Gastrocnemius medialis (tissue), 4 donors: ENCODE measurements around the gene PRDX1. TPM values are rescaled to one million over a fixed set of nuclear protein-coding genes. Genes with fewer than 3 reads are reported as not detected.

Experiments
- ATAC-seq, 2 donors: fragments of 150-250 bp; one replicate each; pipeline ENCODE4 v1.9.1; 2016
- DNase-seq, 2 donors: peaks; one replicate each; pipeline ENCODE4 v3.0.0-alpha.2; 2019
- H3K27ac ChIP-seq, 4 donors: fragments of 200-600 bp; sonication (generic); 1 replicate in 1 of 4; 2 replicates in 3 of 4; pipeline ENCODE4 v1.5.1; 2016 to 2018; ENCODE audit warnings: mild to moderate bottlenecking in 2 of 4, moderate library complexity in 1 of 4
- H3K27me3 ChIP-seq, 3 donors: fragments of 200-600 bp; sonication (generic) in 2 of 3; 1 replicate in 1 of 3; 2 replicates in 2 of 3; pipeline versions ENCODE4 v1.5.1 to v1.6.0; 2016 to 2019; ENCODE audit warnings: mild to moderate bottlenecking in 1 of 3, moderate library complexity in 1 of 3
- H3K36me3 ChIP-seq, 2 donors: fragments of 200-600 bp; sonication (generic) in 1 of 2; one replicate each; pipeline ENCODE4 v1.5.1; 2017 to 2018
- H3K4me1 ChIP-seq, 2 donors: fragments of 200-600 bp; sonication (generic) in 1 of 2; one replicate each; pipeline ENCODE4 v1.5.1; 2016 to 2017; ENCODE audit warnings: mild to moderate bottlenecking in 2 of 2
- H3K4me3 ChIP-seq, 4 donors: fragments of 200-600 bp; sonication (generic) in 3 of 4; 1 replicate in 1 of 4; 2 replicates in 3 of 4; pipeline ENCODE4 v1.5.1; 2016 to 2019; ENCODE audit warnings: mild to moderate bottlenecking in 2 of 4
- H3K9me3 ChIP-seq, 3 donors: fragments of 200-600 bp; sonication (generic) in 2 of 3; 1 replicate in 1 of 3; 2 replicates in 2 of 3; pipeline ENCODE4 v1.5.1; 2016 to 2019
- CTCF ChIP-seq, 5 experiments: fragments of 450-650 bp in 3 of 5; fragments of 200-600 bp in 2 of 5; sonication (generic) in 2 of 5; IDR thresholded peaks in 4 of 5; conservative IDR thresholded peaks in 1 of 5; 1 replicate in 4 of 5; 2 replicates in 1 of 5; pipeline ENCODE4 v1.5.1; 2016 to 2019; ENCODE audit warnings: antibody characterized with exemption in 5 of 5, mild to moderate bottlenecking in 3 of 5, moderate library complexity in 3 of 5
- POLR2A ChIP-seq, 2 donors: fragments of 450-650 bp; IDR thresholded peaks; one replicate each; pipeline ENCODE4 v1.6.1; 2017; ENCODE audit warnings: antibody characterized with exemption in 2 of 2, mild to moderate bottlenecking in 2 of 2, moderate library complexity in 2 of 2
- in situ Hi-C, 4 donors: fragments of 200-750 bp; cut with MboI; loops; one replicate each; pipeline versions ENCODE4 v1.15.0 to v1.8.0; 2017; ENCODE audit warnings: low sequenced_read_pairs in 4 of 4
- intact Hi-C: fragments of 100-400 bp; cut with DNase I; formaldehyde crosslinking; loops from one replicate; pipeline ENCODE4 v1.15.1; 2023; ENCODE audit warnings: low total_unique reads
- total RNA-seq, 4 donors: library from RNA; depleted of rRNA; stranded (reverse); fragments of >200 nt; gene quantifications; one replicate each; pipeline versions ENCODE4 v1.1.0 to v1.2.3, GENCODE V29; 2016

Gene PRDX1
- total RNA-seq, 4 donors from 2014 or later = 406 to 554 (median 482) TPM

- intact Hi-C loops = loop anchor here (1.0 to 2.0 kb wide), 3 partner anchors 29 to 540 kb away; partner anchors contain the start of genes CCDC163, HECTD3, MMACHC and PRDX1
- peaks cover 9 to 11% of the 10 kb centered on the region in 2 donors for H3K4me1 ChIP-seq
- no peaks in the 10 kb centered on the region for H3K9me3 ChIP-seq
- DNase-seq = peak; percentile 72 to 82
- peak within 1 kb of the TSS; percentile 88 to 94 (median 93) for H3K27ac ChIP-seq
- H3K27me3 ChIP-seq = no peaks in the 10 kb centered on the region
- peak in 3 of 5 experiments; percentile 5 to 25 (median 21) for TF ChIP-seq CTCF (IDR thresholded peaks at IDR 0.05 in 4 of 5, conservative IDR thresholded peaks at IDR 0.05 in 1 of 5)
- peak; percentile 57 to 64 for TF ChIP-seq POLR2A (IDR thresholded peaks at IDR 0.05)
- peak within 1 kb of the TSS; percentile 71 to 90 (median 86) for H3K4me3 ChIP-seq
- peaks cover 0 to 14% of the 10 kb centered on the region in 2 donors for H3K36me3 ChIP-seq
- in situ Hi-C loops = loop anchor here in 2 of 4 donors (10.0 to 25.0 kb wide), 2 partner anchors 536 to 538 kb away; partner anchors contain the start of genes HECTD3 (in 2 of the 2) and UROD (in 2 of the 2)
- peak; percentile 96 for ATAC-seq
Measured at GRCh38 chr1:45550401-45551351, 29.0 kb upstream of the PRDX1 start, which contains the start of gene AKR1A1. Gene AKR1A1 (plus strand): TSS chr1:45550826. CDS start chr1:45561795, 10,969 bp downstream.

GRCh38 chr1:45545553-45546310 lies 24.0 kb upstream of the PRDX1 start:
- no peak for DNase-seq
- no peak for ATAC-seq
- TF ChIP-seq POLR2A (IDR thresholded peaks at IDR 0.05) (no peak), CTCF (IDR thresholded peaks at IDR 0.05 in 4 of 5, conservative IDR thresholded peaks at IDR 0.05 in 1 of 5) (no peak)
- no peaks in the 10 kb centered on the region for H3K9me3 ChIP-seq
- H3K4me3 ChIP-seq = no peak overlapping the region
- in situ Hi-C loops = no loop called here
- intact Hi-C loops = no loop called here
- no peaks in the 10 kb centered on the region for H3K36me3 ChIP-seq
- peaks cover 0 to 5% of the 10 kb centered on the region in 2 donors for H3K4me1 ChIP-seq
- H3K27me3 ChIP-seq = peaks cover 0 to 2% (median 0%) of the 10 kb centered on the region in 3 donors
- H3K27ac ChIP-seq = no peak overlapping the region

GRCh38 chr1:45545019-45545493 lies 23.4 kb upstream of the PRDX1 start:
- no peak overlapping the region for H3K27ac ChIP-seq
- intact Hi-C loops = no loop called here

More at GRCh38 chr1:45545019-45545493, 23.4 kb upstream of the PRDX1 start:
- H3K4me1 ChIP-seq = peaks cover 0 to 1% of the 10 kb centered on the region in 2 donors
- no peaks in the 10 kb centered on the region for H3K36me3 ChIP-seq
- DNase-seq (no peak), ATAC-seq (no peak)
- no peak overlapping the region for H3K4me3 ChIP-seq
- in situ Hi-C loops = no loop called here
- peaks cover 0 to 2% (median 0%) of the 10 kb centered on the region in 3 donors for H3K27me3 ChIP-seq
- no peak for TF ChIP-seq CTCF (IDR thresholded peaks at IDR 0.05 in 4 of 5, conservative IDR thresholded peaks at IDR 0.05 in 1 of 5)
- no peak for TF ChIP-seq POLR2A (IDR thresholded peaks at IDR 0.05)
- H3K9me3 ChIP-seq = no peaks in the 10 kb centered on the region
